H1 (cell line): ENCODE measurements around the gene CRYGN. TPM values are rescaled to one million over a fixed set of nuclear protein-coding genes. Genes with fewer than 3 reads are reported as not detected.

ENCODE experiments used
- CTCF ChIA-PET: fragments of 300-600 bp; sonication (Branson Sonifier 250); formaldehyde crosslinking; loops from one replicate; lab custom pipeline; 2021; ENCODE audit not compliant: partially characterized antibody; lab: Charles Lee
- POLR2A ChIA-PET: fragments of 300-600 bp; sonication (Branson Sonifier 250); formaldehyde crosslinking; loops from one replicate; lab custom pipeline; 2021; ENCODE audit warnings: inconsistent platforms; ENCODE audit not compliant: partially characterized antibody; lab: Charles Lee
- DNase-seq, 2 experiments: peaks; one replicate each; pipeline versions ENCODE4 v3.0.0 to v3.0.0-alpha.2; 2010 to 2022; ENCODE audit warnings: low spot score in 2 of 2, low read depth in 1 of 2, mixed read lengths in 1 of 2
- FAIRE-seq: peaks from 2 replicates; lab custom pipeline; 2011; peaks lifted over from hg19 to GRCh38; lab: Jason Lieb, UNC
- H2AFZ ChIP-seq: 2 replicates; pipeline ENCODE4 v1.8.1; 2012; ENCODE audit warnings: low read length, inconsistent platforms
- H2AK5ac ChIP-seq: 2 replicates; pipeline ENCODE4 v1.6.1; 2013; ENCODE audit warnings: low read depth, low read length
- H2BK120ac ChIP-seq: replicated peaks from 2 replicates; pipeline ENCODE3; 2013; ENCODE audit warnings: low read depth, low read length, inconsistent platforms
- H2BK12ac ChIP-seq: 2 replicates; pipeline ENCODE4 v1.6.1; 2013; ENCODE audit warnings: low read depth, low read length
- H2BK15ac ChIP-seq: 2 replicates; pipeline ENCODE4 v1.6.1; 2013; ENCODE audit warnings: low read length
- H2BK20ac ChIP-seq: 2 replicates; pipeline ENCODE4 v1.6.1; 2013; ENCODE audit warnings: low read length
- H2BK5ac ChIP-seq: 2 replicates; pipeline ENCODE4 v1.6.1; 2013; ENCODE audit warnings: low read depth, low read length
- H3K14ac ChIP-seq: 2 replicates; pipeline ENCODE4 v1.6.1; 2013; ENCODE audit warnings: inconsistent platforms; ENCODE audit not compliant: insufficient read length
- H3K18ac ChIP-seq: 2 replicates; pipeline ENCODE4 v1.6.1; 2013; ENCODE audit warnings: low read length; ENCODE audit errors: extremely low read depth
- H3K23ac ChIP-seq: 2 replicates; pipeline ENCODE4 v1.6.1; 2013; ENCODE audit warnings: inconsistent platforms; ENCODE audit not compliant: insufficient read length
- H3K23me2 ChIP-seq: 2 replicates; pipeline ENCODE4 v1.6.1; 2013; ENCODE audit warnings: low read depth, low read length
- H3K27ac ChIP-seq: 2 replicates; pipeline ENCODE4 v1.6.1; 2011; ENCODE audit warnings: low read depth, low read length, inconsistent platforms
- H3K27me3 ChIP-seq, 4 experiments: replicated peaks in 1 of 4; 1 replicate in 1 of 4; 2 replicates in 3 of 4; pipeline versions ENCODE4 v1.6.1 to v1.8.1; 2011 to 2013; ENCODE audit warnings: low read length in 3 of 4, mild to moderate bottlenecking in 3 of 4, inconsistent platforms in 2 of 4, mixed read lengths in 2 of 4, moderate library complexity in 1 of 4; ENCODE audit not compliant: control insufficient read depth in 3 of 4, insufficient read depth in 3 of 4; ENCODE audit errors: extremely low read depth in 1 of 4
- H3K36me3 ChIP-seq, 4 experiments: 2 replicates each; pipeline versions ENCODE4 v1.6.1 to v1.8.1; 2011 to 2013; ENCODE audit warnings: mild to moderate bottlenecking in 4 of 4, low read length in 3 of 4, moderate library complexity in 2 of 4, control low read depth in 1 of 4, inconsistent platforms in 1 of 4; ENCODE audit not compliant: insufficient read depth in 4 of 4, control insufficient read depth in 2 of 4
- H3K4ac ChIP-seq: replicated peaks from 2 replicates; pipeline ENCODE3; 2013; ENCODE audit warnings: low read length, low read depth, mixed read lengths, inconsistent platforms; ENCODE audit not compliant: insufficient read length
- H3K4me1 ChIP-seq, 4 experiments: replicated peaks in 1 of 4; 1 replicate in 1 of 4; 2 replicates in 3 of 4; pipeline versions ENCODE4 v1.6.1 to v1.8.1; 2011 to 2013; ENCODE audit warnings: low read length in 3 of 4, inconsistent platforms in 2 of 4, mixed read lengths in 1 of 4; ENCODE audit not compliant: insufficient read depth in 4 of 4, control insufficient read depth in 3 of 4
- H3K4me2 ChIP-seq, 2 experiments: 2 replicates each; pipeline versions ENCODE4 v1.6.1 to v1.8.1; 2011 to 2013; ENCODE audit warnings: low read depth in 2 of 2, low read length in 2 of 2, control low read depth in 1 of 2, inconsistent platforms in 1 of 2, mild to moderate bottlenecking in 1 of 2; ENCODE audit not compliant: insufficient read depth in 1 of 2
- H3K4me3 ChIP-seq, 4 experiments: fragments of 200-600, 300-600 bp in 1 of 4; sonication (generic), shearing (Covaris generic), sonication (Bioruptor Twin) in 1 of 4; 2 replicates each; pipeline versions ENCODE4 v1.5.1 to v1.8.1; 2011 to 2016; ENCODE audit warnings: low read length in 4 of 4, low read depth in 3 of 4, control low read depth in 2 of 4, inconsistent platforms in 2 of 4, mild to moderate bottlenecking in 2 of 4, mixed read lengths in 1 of 4, moderate library complexity in 1 of 4; ENCODE audit not compliant: insufficient read depth in 2 of 4; ENCODE audit errors: extremely low read depth in 1 of 4
- H3K56ac ChIP-seq: replicated peaks from 2 replicates; pipeline ENCODE3; 2013; ENCODE audit warnings: low read depth, mild to moderate bottlenecking, mixed read lengths, low read length, inconsistent platforms; ENCODE audit not compliant: insufficient read length
- H3K79me1 ChIP-seq: 2 replicates; pipeline ENCODE4 v1.6.1; 2013; ENCODE audit warnings: low read depth, low read length, control low read depth
- H3K79me2 ChIP-seq, 2 experiments: 2 replicates each; pipeline versions ENCODE4 v1.6.1 to v1.8.1; 2012 to 2013; ENCODE audit warnings: low read length in 2 of 2, mild to moderate bottlenecking in 2 of 2, inconsistent platforms in 1 of 2; ENCODE audit not compliant: insufficient read depth in 2 of 2, control insufficient read depth in 1 of 2
- H3K9ac ChIP-seq, 4 experiments: replicated peaks in 1 of 4; 1 replicate in 1 of 4; 2 replicates in 3 of 4; pipeline versions ENCODE4 v1.6.1 to v1.8.1; 2011 to 2013; ENCODE audit warnings: low read depth in 3 of 4, low read length in 3 of 4, control low read depth in 2 of 4, mild to moderate bottlenecking in 2 of 4, moderate library complexity in 2 of 4, inconsistent platforms in 1 of 4; ENCODE audit errors: extremely low read depth in 1 of 4
- H3K9me3 ChIP-seq, 2 experiments: 2 replicates each; pipeline versions ENCODE4 v1.6.1 to v1.8.1; 2012 to 2013; ENCODE audit warnings: mild to moderate bottlenecking in 2 of 2, moderate library complexity in 2 of 2, control low read depth in 1 of 2, inconsistent platforms in 1 of 2, low read depth in 1 of 2, low read length in 1 of 2, mixed read lengths in 1 of 2; ENCODE audit not compliant: insufficient read depth in 2 of 2
- H4K20me1 ChIP-seq, 2 experiments: replicated peaks in 1 of 2; 2 replicates each; pipeline versions ENCODE3 to v1.8.1; 2011 to 2013; ENCODE audit warnings: inconsistent platforms in 2 of 2, low read length in 2 of 2, mild to moderate bottlenecking in 1 of 2; ENCODE audit not compliant: insufficient read depth in 2 of 2, control insufficient read depth in 1 of 2
- H4K5ac ChIP-seq: 2 replicates; pipeline ENCODE4 v1.6.1; 2013; ENCODE audit warnings: low read length, low read depth, mixed read lengths, inconsistent platforms; ENCODE audit not compliant: insufficient read length
- H4K8ac ChIP-seq: 2 replicates; pipeline ENCODE4 v1.8.0; 2013; ENCODE audit warnings: mild to moderate bottlenecking, moderate library complexity, low read length, inconsistent platforms; ENCODE audit not compliant: insufficient read depth; ENCODE audit errors: extremely low read depth
- H4K91ac ChIP-seq: replicated peaks from 2 replicates; pipeline ENCODE3; 2013; ENCODE audit warnings: low read length, mixed read lengths, inconsistent platforms; ENCODE audit not compliant: insufficient read length
- BACH1 ChIP-seq: IDR thresholded peaks from 2 replicates; pipeline ENCODE4 v1.6.1; 2012; ENCODE audit warnings: low read length, improper control_type of control experiment
- CHD2 ChIP-seq: IDR thresholded peaks from 2 replicates; pipeline ENCODE4 v1.6.1; 2012; ENCODE audit warnings: low read length, improper control_type of control experiment
- NANOG ChIP-seq: IDR thresholded peaks from 2 replicates; pipeline ENCODE4 v1.6.1; 2011; ENCODE audit warnings: low read length, low read depth, mild to moderate bottlenecking, inconsistent platforms; ENCODE audit not compliant: insufficient read depth, poor library complexity, severe bottlenecking
- TAF1 ChIP-seq: IDR thresholded peaks from 2 replicates; pipeline ENCODE4 v1.6.1; 2011; ENCODE audit warnings: mild to moderate bottlenecking, low read depth, low read length
- TEAD4 ChIP-seq: IDR thresholded peaks from 2 replicates; pipeline ENCODE4 v1.6.1; 2012; ENCODE audit warnings: low read depth, low read length, inconsistent platforms, mixed read lengths
- WGBS, 2 experiments: shearing (Covaris generic) in 1 of 2; methylation state at CpG; one replicate each; pipeline versions ENCODE4 v1.1.6 to v1.1.7; 2013 to 2015; ENCODE audit warnings: low lambda C conversion rate in 2 of 2, mixed read lengths in 2 of 2, inconsistent platforms in 1 of 2, low coverage in 1 of 2, missing lambda C conversion rate in 1 of 2; ENCODE audit not compliant: insufficient replicate concordance in 2 of 2, insufficient coverage in 1 of 2, insufficient read length in 1 of 2; ENCODE audit errors: extremely low coverage in 1 of 2, missing lambda C conversion rate in 1 of 2; 5-methylcytosine and 5-hydroxymethylcytosine counted together
- polyA plus RNA-seq, 7 experiments: library from polyadenylated mRNA; depleted of rRNA in 3 of 7; stranded (reverse) in 5 of 7; unstranded in 2 of 7; fragments of >200 nt in 5 of 7; fragments of 200-250 nt in 2 of 7; gene quantifications; 1 replicate in 5 of 7; 2 replicates in 1 of 7; 4 replicates in 1 of 7; pipeline versions ENCODE4 v1.2.1 to v1.2.3, GENCODE V29; 2011 to 2013; ENCODE audit warnings: missing spikeins in 2 of 7, mixed read lengths in 2 of 7
- total RNA-seq: library from RNA; stranded (reverse); fragmentation: NEBNext Ultra II Directional; extraction: Animal tissue kit (Norgen Biotek cat#: 25700); gene quantifications from 2 replicates; pipeline ENCODE4 v1.2.1, GENCODE V29; 2021

CRYGN gene
- total and polyA plus RNA-seq, 2 of the 8 experiments (the other 6 are each of a cell fraction or from before 2014, with no cell fraction given), result 0.98 to 1.6 TPM

- FAIRE-seq, result no peak
- Histone ChIP-seq H2BK20ac (no peak overlapping the region), H2BK5ac (no peak overlapping the region), H3K4me2 (no peak overlapping the region), H3K23ac (no peak overlapping the region), H3K4ac (no peak overlapping the region), H3K23me2 (peaks cover 7% of the 10 kb centered on the region; the same call in 1 of the 2 replicates), H3K4me1 (peaks cover 0 to 14% (median 9%) of the 10 kb centered on the region in 4 experiments; a peak in 6 of 7 replicates), H4K8ac (peak overlapping the region; percentile 31), H2BK120ac (no peak overlapping the region), H3K18ac (no peak overlapping the region), H2BK12ac (no peak overlapping the region; the same call in 1 of the 2 replicates), H3K14ac (no peak overlapping the region), H4K91ac (no peak overlapping the region), H3K79me2 (no peaks in the 10 kb centered on the region), H3K27ac (no peak overlapping the region), H2AFZ (no peak overlapping the region), H3K27me3 (no peaks in the 10 kb centered on the region), H3K36me3 (peaks cover 0 to 7% (median 1%) of the 10 kb centered on the region in 4 experiments; a peak in 3 of 8 replicates), H3K79me1 (no peaks in the 10 kb centered on the region; the same call in 1 of the 2 replicates), H3K9me3 (no peaks in the 10 kb centered on the region), H2BK15ac (no peak overlapping the region), H4K20me1 (peaks cover 0 to 5% of the 10 kb centered on the region in 2 experiments), H2AK5ac (no peak overlapping the region), H3K9ac (no peak overlapping the region), H3K56ac (no peak overlapping the region), H3K4me3 (no peak overlapping the region), H4K5ac (no peak overlapping the region)
- ChIA-PET CTCF (interaction anchor here (0.6 to 2.2 kb wide), 3 partner anchors 10 to 46 kb away, joined by 3 to 6 read pairs (median 5); no protein-coding TSS in a partner anchor), POLR2A (no interaction called here)
- 92% methylated on average over 16 of the region's 16 CpGs; no CpG with 5 or more reads in 1 of the 2 experiments for WGBS, 2 experiments
- DNase-seq, result no peak
- TF ChIP-seq CHD2 (no peak), BACH1 (no peak), TEAD4 (no peak), NANOG (no peak), TAF1 (no peak)
Observed at GRCh38 chr7:151402029-151402835, 37.7 kb downstream of the CRYGN start.
